ENCODE data around the gene CASQ2.

Gene CASQ2

GRCh38 chr1:115658646-115659045 lies 109.9 kb downstream of the CASQ2 start:
- no peak for DNase-seq

DNA sequence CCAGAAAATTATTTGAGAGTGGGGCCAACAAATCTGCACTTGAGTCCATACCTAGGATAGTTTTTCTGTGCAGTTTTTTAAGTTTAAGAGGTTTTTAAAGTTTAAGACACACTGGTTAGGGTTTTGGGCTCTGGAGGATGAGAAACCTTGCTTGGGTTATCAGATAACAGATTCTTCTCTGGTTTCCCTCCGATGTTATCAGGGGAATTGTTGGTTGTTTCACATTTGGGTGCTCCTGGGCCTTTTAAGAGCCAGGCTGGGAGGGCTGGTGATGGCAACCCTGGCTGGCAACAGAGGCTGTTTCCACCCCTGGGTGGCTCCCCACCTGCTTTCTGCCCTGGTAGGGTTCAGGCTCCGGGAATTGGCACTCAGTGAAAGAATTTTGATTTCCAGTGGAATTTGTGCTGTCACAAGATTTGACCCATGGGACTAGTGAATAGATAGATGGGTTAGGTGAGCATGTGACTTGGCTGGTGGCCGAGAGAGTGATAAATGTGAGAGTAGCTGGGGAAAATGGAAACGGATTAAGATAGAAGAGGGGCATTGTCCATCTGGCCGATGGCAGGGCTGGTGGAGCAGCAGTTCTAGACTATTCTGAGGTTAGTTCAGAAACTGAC lies 111.9 kb downstream of the CASQ2 start:
- no peak for DNase-seq

DNA sequence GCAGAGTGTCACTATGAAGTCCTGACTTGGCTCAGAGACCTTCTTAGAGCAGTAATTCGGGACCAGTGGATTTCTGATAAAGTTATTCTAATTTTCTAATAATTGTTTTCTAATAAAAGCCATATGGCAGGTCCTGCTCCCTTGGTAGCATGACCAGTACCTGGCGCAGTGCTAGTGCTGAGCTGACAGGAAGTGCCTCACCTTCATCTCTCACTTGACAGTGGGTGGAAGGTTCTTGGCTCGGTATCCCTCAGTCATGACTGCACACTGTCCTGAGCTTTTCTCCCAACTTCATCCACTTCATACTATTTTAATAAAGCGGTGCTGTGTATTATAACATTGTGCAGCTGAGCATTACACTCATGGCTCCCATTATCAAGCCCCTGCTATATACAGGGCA lies 112.6 kb downstream of the CASQ2 start:
- DNase-seq = no peak

DNA sequence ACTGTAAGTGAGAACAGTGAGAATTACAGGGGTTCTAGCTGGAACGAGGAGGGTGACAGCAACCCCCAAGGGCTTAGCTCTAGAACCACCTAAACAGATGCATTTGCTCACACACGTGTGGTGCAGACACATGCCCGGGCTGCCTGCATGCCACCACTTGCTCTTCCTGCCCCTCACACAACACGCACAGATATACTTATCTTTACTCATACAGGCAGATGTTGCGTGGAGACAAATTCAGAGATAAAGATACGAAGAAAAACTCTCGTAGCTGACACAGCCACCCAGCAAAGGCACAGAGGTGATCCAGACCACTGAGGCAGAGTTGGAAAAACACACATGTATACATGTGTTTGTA lies 113.2 kb downstream of the CASQ2 start:
- no peak for DNase-seq

- DNase-seq = no peak
Observed at GRCh38 chr1:115654663-115655305, 113.7 kb downstream of the CASQ2 start.

DNA sequence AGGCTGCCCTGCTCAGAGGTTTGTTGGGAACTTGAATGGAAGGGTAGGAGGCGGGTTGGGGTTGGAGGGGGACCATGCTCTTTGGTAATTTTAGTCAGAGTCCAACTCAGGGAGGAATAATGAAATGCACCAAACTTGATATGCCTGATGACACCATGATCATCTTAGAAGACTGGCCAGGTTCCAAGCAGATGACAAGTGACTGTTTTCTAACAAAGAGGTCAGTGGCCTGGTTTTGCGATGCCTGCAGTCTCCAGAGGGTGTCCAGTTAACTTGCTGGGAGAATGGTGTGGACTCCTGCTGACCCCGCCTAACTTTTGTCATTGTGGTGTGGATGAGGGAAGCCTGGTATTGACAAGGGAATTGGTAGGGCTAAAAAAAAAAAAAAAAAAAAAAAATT lies 114.4 kb downstream of the CASQ2 start:
- no peak for DNase-seq

DNA sequence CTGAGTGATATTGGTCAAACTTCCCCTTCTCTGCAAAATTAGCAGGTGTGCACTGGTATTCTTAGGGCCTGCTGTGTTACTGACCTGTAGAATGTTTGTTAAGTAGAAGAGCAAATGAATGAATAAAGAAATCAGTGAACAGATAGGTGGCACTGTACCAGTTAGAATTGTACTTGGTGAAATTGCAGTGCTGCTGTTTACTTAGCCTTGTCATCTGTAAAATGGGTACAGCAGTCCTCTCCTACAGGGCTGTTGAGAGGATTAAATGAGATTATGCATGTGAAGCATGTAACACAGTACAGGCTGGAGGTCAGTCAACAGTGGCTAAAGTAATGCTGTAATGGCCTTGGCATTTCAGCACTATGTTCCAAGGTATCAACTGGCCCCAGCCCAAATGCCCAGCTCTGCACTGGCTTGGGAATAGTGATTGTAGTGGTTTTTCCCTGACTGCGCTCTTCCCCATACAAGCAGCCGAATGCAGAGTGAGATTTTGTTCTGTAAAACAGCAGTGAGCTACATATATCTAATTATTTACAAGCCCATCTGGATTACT lies 116.2 kb downstream of the CASQ2 start:
- DNase-seq = no peak

DNA sequence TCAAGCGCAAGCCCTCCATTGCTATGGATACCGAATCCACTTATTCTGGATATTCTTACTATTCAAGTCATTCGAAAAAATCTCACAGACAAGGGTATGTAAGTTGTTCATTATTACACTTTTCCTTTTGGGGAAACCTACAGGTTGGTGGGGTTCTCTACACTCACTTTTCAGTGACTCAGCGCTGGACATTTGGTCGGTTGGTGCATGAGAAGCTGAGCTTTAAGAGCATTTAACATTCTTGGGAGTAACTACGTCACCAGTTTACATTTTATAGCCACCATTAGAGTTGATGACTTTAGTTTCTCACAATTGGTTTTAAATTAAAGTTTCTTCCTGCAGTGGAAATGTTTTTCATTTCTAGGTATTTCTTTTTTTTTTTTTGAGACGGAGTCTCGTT lies 117.1 kb downstream of the CASQ2 start:
- DNase-seq = no peak

DNA sequence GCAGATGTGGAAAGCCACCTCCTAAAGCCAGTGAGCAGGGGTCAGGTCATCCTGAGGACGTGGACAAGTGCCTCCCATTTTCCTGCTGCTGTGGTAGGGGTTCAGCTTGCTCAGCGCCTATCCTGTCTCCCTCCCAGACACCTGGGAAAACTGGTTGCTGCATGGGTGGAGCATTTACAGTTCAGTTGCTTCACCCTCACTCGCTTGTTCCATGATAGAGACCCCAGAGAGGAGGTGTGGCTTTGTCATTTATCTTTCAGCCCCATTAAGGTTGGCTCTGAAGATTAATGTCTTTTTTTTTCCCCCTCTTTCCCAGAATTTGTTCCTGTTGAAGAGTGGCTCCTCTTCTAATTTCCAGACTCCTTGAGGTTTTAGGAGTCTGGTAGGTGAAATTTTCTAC lies 117.6 kb downstream of the CASQ2 start:
- DNase-seq = no peak

All from NCI-H1092 treated with DMSO at 0.1 percent for 48 hours (cell line).